Measurements from ENCODE around the gene SCN10A.

SCN10A gene

DNA sequence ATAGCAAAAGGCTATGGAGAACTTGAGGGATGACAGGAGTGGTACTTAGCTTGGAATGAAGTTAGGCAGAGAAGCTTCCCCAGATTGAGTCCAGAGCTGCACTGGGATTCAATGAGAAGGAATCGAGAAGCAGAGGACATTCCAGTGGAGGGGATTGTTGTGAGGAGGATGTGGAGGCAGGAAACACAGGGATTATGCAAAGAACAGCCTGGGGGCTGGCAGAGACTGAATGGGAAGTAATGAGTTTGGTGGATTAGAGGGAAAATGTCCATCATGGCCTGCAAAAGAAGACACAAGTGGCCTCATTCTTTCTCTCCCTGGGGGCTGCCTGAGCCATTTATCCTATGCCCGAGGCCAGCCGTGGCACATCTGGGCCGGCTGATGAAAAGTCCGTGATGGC, 20.5 kb upstream of the SCN10A start:
- TF ChIP-seq, protein P1, sequence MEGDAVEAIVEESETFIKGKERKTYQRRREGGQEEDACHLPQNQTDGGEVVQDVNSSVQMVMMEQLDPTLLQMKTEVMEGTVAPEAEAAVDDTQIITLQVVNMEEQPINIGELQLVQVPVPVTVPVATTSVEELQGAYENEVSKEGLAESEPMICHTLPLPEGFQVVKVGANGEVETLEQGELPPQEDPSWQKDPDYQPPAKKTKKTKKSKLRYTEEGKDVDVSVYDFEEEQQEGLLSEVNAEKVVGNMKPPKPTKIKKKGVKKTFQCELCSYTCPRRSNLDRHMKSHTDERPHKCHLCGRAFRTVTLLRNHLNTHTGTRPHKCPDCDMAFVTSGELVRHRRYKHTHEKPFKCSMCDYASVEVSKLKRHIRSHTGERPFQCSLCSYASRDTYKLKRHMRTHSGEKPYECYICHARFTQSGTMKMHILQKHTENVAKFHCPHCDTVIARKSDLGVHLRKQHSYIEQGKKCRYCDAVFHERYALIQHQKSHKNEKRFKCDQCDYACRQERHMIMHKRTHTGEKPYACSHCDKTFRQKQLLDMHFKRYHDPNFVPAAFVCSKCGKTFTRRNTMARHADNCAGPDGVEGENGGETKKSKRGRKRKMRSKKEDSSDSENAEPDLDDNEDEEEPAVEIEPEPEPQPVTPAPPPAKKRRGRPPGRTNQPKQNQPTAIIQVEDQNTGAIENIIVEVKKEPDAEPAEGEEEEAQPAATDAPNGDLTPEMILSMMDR (IDR thresholded peaks at IDR 0.05; ENCODE audit: low read depth, low read length) = no peak
- Histone ChIP-seq H3K9me3 (no peaks in the 10 kb centered on the region), H3K4me1 (no peaks in the 10 kb centered on the region), H3K4me3 (ENCODE audit: low read depth, low read length) (no peak overlapping the region), H3K27me3 (no peaks in the 10 kb centered on the region; the same call in 1 of the 2 replicates), H3K36me3 (no peaks in the 10 kb centered on the region)
- DNase-seq = no peak

DNA sequence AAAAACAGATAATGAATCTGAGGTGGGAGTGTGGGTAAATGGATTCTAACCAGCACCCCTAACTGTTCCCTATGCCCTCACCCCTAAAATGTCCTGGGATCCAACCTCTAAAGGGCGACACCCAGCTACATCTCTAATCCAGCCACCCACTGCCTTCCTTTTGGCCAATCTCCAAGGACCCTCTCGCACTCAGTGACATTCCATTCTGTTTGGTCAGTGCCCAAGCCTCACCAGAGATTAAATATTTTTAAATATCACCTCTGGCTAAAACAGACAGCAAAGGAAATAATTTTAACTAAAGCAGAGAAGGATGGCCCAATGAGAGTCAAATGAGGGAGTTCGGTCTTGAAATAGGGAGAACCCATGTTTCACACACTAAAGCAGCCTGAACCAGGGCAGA, 19.9 kb upstream of the SCN10A start:
- no peak for DNase-seq
- TF ChIP-seq, protein P1 (IDR thresholded peaks at IDR 0.05; ENCODE audit: low read depth, low read length) = no peak
- no peak overlapping the region for H3K4me3 ChIP-seq (ENCODE audit: low read depth, low read length)
- no peaks in the 10 kb centered on the region for H3K4me1 ChIP-seq
- H3K36me3 ChIP-seq = no peaks in the 10 kb centered on the region
- no peaks in the 10 kb centered on the region; the same call in 1 of the 2 replicates for H3K27me3 ChIP-seq
- no peaks in the 10 kb centered on the region for H3K9me3 ChIP-seq

DNA sequence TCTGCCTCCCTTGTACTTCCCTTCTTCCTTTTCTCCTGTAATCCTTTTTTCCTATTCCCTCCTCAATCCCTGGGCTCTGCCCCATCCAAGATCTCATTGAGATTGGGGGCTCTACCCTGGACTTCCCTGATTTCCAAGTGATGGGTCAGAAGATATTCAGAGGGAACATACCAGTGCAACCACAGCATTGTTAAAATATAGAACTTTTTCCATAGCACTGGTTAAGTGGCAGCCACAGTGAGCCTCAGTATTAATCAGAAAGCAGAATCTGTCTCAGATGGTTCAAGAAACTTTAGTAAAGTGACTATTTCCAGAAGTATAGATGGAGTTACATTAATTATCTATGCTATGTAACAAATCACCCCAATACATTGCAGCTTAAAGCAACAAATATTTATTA, 18.7 kb upstream of the SCN10A start:
- no peak for DNase-seq
- Histone ChIP-seq H3K9me3 (no peaks in the 10 kb centered on the region), H3K36me3 (no peaks in the 10 kb centered on the region), H3K27me3 (no peaks in the 10 kb centered on the region; the same call in 1 of the 2 replicates), H3K4me3 (ENCODE audit: low read depth, low read length) (no peak overlapping the region), H3K4me1 (no peaks in the 10 kb centered on the region)
- TF ChIP-seq, protein P1 (IDR thresholded peaks at IDR 0.05; ENCODE audit: low read depth, low read length) = no peak

DNA sequence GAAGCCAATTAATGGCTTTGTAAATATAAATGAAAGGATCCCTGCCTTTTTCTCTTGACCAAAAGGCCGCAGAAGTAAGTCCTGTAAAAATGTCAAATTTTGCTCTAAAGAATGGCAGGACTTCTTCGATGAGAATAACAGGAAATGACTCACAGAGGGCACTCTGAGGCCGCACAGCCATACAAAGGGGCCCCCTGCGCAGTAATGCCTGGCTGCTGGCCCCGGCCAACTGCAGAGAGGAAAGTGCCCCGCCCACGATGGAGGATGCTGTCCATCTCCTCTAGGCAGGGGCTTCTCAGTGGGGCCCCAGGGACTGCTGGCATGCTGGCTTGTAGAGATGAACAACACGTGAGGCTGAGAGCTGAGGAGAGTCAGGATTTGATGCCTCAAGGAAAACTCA, 18.1 kb upstream of the SCN10A start:
- TF ChIP-seq, protein P1 (IDR thresholded peaks at IDR 0.05; ENCODE audit: low read depth, low read length) = no peak
- H3K36me3 ChIP-seq = no peaks in the 10 kb centered on the region
- H3K27me3 ChIP-seq = no peaks in the 10 kb centered on the region; the same call in 1 of the 2 replicates
- no peaks in the 10 kb centered on the region for H3K9me3 ChIP-seq
- H3K4me3 ChIP-seq (ENCODE audit: low read depth, low read length) = no peak overlapping the region
- H3K4me1 ChIP-seq = no peaks in the 10 kb centered on the region
- peak; percentile 35 for DNase-seq

DNA sequence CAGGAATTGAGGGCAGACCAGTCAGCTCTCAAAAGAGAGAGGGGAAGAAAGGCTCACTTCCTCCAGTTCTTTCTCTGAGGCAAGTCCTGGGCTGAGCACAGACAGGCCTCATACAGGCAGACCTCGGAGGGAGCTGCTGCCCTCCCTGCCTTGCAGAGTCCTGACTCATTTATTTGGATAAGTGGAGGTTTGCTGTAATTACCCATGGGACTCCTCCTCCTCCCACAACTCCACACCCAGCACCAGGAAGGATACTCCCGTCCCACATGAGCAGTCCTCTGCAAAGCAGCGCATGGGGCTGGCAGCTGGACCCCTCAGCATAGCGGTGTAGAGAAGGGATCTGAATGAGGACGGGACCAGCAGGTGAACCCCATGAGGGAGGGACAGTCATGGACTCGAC, 13.4 kb upstream of the SCN10A start:
- H3K36me3 ChIP-seq = no peaks in the 10 kb centered on the region

DNA sequence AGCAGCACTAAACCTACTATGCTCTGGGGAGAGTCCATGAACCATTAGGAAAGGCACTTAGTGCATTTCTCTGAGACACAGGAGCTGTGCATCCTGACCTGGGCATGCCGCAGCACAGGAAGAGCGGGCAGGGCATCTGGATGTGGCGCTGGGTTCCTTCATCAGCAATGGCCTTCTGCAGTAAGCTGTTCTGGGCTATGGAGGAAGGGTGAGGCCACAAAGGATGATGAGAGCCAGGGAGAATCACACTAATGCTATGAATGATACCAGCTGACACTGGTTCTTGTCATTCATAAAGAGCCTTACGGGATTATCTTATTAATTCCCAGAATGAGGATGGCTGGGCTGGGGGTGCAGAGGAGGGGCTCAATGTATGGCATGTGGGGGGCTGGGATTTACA, 12.7 kb upstream of the SCN10A start:
- no peaks in the 10 kb centered on the region for H3K9me3 ChIP-seq
- H3K36me3 ChIP-seq = no peaks in the 10 kb centered on the region
- no peaks in the 10 kb centered on the region for H3K27me3 ChIP-seq
- DNase-seq = no peak
- H3K4me3 ChIP-seq (ENCODE audit: low read depth, low read length) = no peak overlapping the region
- TF ChIP-seq, protein P1 (IDR thresholded peaks at IDR 0.05; ENCODE audit: low read depth, low read length) = no peak
- no peaks in the 10 kb centered on the region for H3K4me1 ChIP-seq

More for the DNA sequence above, 13.4 kb upstream of the SCN10A start:
- Histone ChIP-seq H3K27me3 (no peaks in the 10 kb centered on the region), H3K4me3 (ENCODE audit: low read depth, low read length) (no peak overlapping the region), H3K4me1 (no peaks in the 10 kb centered on the region), H3K9me3 (no peaks in the 10 kb centered on the region)
- DNase-seq = peak; percentile 12
- TF ChIP-seq, protein P1 (IDR thresholded peaks at IDR 0.05; ENCODE audit: low read depth, low read length) = no peak
